NB4 (cell line): Measurements from ENCODE around the gene HACL1.

ENCODE experiments used
- POLR2A ChIP-seq: IDR thresholded peaks from 2 replicates; pipeline ENCODE4 v1.6.1; 2011; ENCODE audit warnings: mild to moderate bottlenecking; ENCODE audit not compliant: insufficient read length; ENCODE audit errors: extremely low read depth
- TF ChIP-seq, protein P1 (sequence below): IDR thresholded peaks from one replicate; pipeline ENCODE4 v1.5.1; 2012; ENCODE audit warnings: low read depth, low read length
- TF ChIP-seq, protein P2 (sequence below): IDR thresholded peaks from 2 replicates; pipeline ENCODE4 v1.6.1; 2011; ENCODE audit warnings: low read depth, low read length

DNA sequence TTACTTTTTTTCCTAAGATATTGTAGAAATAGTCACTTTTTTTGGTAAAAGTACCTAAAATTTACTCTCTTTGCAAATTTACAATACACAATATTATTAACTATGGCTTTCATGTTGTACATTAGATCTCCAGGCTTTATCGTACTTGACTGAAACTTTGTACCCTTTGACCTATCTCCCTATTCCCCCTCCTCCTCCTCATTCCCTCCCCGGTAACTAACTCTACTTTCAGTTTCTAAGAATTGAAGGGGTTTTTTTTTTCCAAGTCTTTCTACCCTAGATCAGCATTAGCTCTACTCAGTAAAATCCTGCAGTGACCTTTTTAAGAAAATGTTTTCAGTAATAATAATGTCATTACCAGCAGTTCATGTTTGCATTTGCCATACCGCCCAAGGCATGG is 10.1 kb downstream of the HACL1 start:
- TF ChIP-seq, protein P1, sequence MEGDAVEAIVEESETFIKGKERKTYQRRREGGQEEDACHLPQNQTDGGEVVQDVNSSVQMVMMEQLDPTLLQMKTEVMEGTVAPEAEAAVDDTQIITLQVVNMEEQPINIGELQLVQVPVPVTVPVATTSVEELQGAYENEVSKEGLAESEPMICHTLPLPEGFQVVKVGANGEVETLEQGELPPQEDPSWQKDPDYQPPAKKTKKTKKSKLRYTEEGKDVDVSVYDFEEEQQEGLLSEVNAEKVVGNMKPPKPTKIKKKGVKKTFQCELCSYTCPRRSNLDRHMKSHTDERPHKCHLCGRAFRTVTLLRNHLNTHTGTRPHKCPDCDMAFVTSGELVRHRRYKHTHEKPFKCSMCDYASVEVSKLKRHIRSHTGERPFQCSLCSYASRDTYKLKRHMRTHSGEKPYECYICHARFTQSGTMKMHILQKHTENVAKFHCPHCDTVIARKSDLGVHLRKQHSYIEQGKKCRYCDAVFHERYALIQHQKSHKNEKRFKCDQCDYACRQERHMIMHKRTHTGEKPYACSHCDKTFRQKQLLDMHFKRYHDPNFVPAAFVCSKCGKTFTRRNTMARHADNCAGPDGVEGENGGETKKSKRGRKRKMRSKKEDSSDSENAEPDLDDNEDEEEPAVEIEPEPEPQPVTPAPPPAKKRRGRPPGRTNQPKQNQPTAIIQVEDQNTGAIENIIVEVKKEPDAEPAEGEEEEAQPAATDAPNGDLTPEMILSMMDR: no peak
- no peak for TF ChIP-seq POLR2A
- TF ChIP-seq, protein P2, sequence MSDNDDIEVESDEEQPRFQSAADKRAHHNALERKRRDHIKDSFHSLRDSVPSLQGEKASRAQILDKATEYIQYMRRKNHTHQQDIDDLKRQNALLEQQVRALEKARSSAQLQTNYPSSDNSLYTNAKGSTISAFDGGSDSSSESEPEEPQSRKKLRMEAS: no peak
